IMR-90 (cell line): ENCODE data around the gene CDC42EP1. TPM values are rescaled to one million over a fixed set of nuclear protein-coding genes. Genes with fewer than 3 reads are reported as not detected.
A peak's percentile ranks its signal among the peaks of the same experiment; 100 is the strongest.

Experiments
- ATAC-seq: fragments of 200-7000 bp; cut with Tn5 transposase; 2 replicates; pipeline ENCODE4 v1.9.1; 2020; ENCODE audit warnings: low read depth, mild to moderate bottlenecking, moderate library complexity
- BruUV-seq: library from RNA; stranded (reverse); fragments of 400-500 nt; replicated peaks from 2 replicates; lab custom pipeline; 2021; lab: Mats Ljungman, UMichigan
- CTCF ChIA-PET: fragments of 300-600 bp; formaldehyde crosslinking; extraction: SDS; loops from one replicate; lab custom pipeline; 2021; ENCODE audit warnings: antibody characterized with exemption; lab: Yijun Ruan, JAX
- POLR2A ChIA-PET: fragments of 300-600 bp; sonication (Branson Sonifier 250); formaldehyde crosslinking; loops from one replicate; lab custom pipeline; 2022; ENCODE audit warnings: antibody characterized with exemption; ENCODE audit not compliant: unreplicated experiment; lab: Charles Lee
- DNase-seq: peaks from one replicate; pipeline ENCODE4 v3.0.0; 2013
- H2AFZ ChIP-seq: replicated peaks from 2 replicates; pipeline ENCODE3; 2013; ENCODE audit warnings: low read length, mild to moderate bottlenecking; ENCODE audit not compliant: poor library complexity
- H2AK5ac ChIP-seq: 2 replicates; pipeline ENCODE4 v1.6.1; 2013; ENCODE audit warnings: low read depth, low read length, inconsistent platforms
- H2AK9ac ChIP-seq: replicated peaks from 2 replicates; pipeline ENCODE3; 2013; ENCODE audit warnings: mild to moderate bottlenecking, low read depth, low read length, moderate library complexity; ENCODE audit not compliant: poor library complexity
- H2BK120ac ChIP-seq: 2 replicates; pipeline ENCODE4 v1.6.1; 2013; ENCODE audit warnings: low read depth, low read length, inconsistent platforms
- H2BK15ac ChIP-seq: 3 replicates; pipeline ENCODE4 v1.6.1; 2013; ENCODE audit warnings: low read depth, low read length, inconsistent platforms
- H2BK20ac ChIP-seq: 2 replicates; pipeline ENCODE4 v1.6.1; 2013; ENCODE audit warnings: low read depth, mild to moderate bottlenecking, inconsistent platforms, low read length, moderate library complexity
- H2BK5ac ChIP-seq: 2 replicates; pipeline ENCODE4 v1.6.1; 2013; ENCODE audit warnings: mild to moderate bottlenecking, low read depth, low read length, inconsistent platforms; ENCODE audit not compliant: poor library complexity, severe bottlenecking
- H3K14ac ChIP-seq: replicated peaks from 2 replicates; pipeline ENCODE4 v1.6.1; 2013; ENCODE audit warnings: low read depth, low read length, inconsistent platforms
- H3K18ac ChIP-seq: 2 replicates; pipeline ENCODE4 v1.6.1; 2013; ENCODE audit warnings: low read depth, low read length, control low read depth
- H3K23ac ChIP-seq: 2 replicates; pipeline ENCODE4 v1.6.1; 2013; ENCODE audit warnings: low read depth, low read length, inconsistent platforms
- H3K27ac ChIP-seq: 2 replicates; pipeline ENCODE4 v1.5.1; 2013; ENCODE audit warnings: mild to moderate bottlenecking, control low read depth, low read length; ENCODE audit not compliant: insufficient read depth
- H3K27me3 ChIP-seq: 2 replicates; pipeline ENCODE4 v1.6.1; 2013; ENCODE audit warnings: low read length; ENCODE audit not compliant: control insufficient read depth, insufficient read depth
- H3K36me3 ChIP-seq: 2 replicates; pipeline ENCODE4 v1.6.1; 2013; ENCODE audit warnings: low read length, mixed read lengths; ENCODE audit not compliant: control insufficient read depth, insufficient read depth
- H3K4ac ChIP-seq: 2 replicates; pipeline ENCODE4 v1.6.1; 2013; ENCODE audit warnings: low read depth, low read length, inconsistent platforms
- H3K4me1 ChIP-seq: 2 replicates; pipeline ENCODE4 v1.6.1; 2013; ENCODE audit warnings: low read length, mixed read lengths; ENCODE audit not compliant: control insufficient read depth, insufficient read depth
- H3K4me2 ChIP-seq: 2 replicates; pipeline ENCODE4 v1.6.1; 2013; ENCODE audit warnings: low read depth, mild to moderate bottlenecking, control low read depth, low read length, moderate library complexity
- H3K4me3 ChIP-seq: 2 replicates; pipeline ENCODE4 v1.5.1; 2013; ENCODE audit warnings: low read depth, mild to moderate bottlenecking, control low read depth, low read length, moderate library complexity; ENCODE audit not compliant: insufficient read depth
- H3K56ac ChIP-seq: 2 replicates; pipeline ENCODE4 v1.6.1; 2013; ENCODE audit warnings: low read length, inconsistent platforms; ENCODE audit not compliant: insufficient read depth; ENCODE audit errors: extremely low read depth
- H3K79me1 ChIP-seq, 2 experiments: 2 replicates each; pipeline ENCODE4 v1.6.1; 2013; ENCODE audit warnings: low read length in 2 of 2, inconsistent platforms in 1 of 2, low read depth in 1 of 2
- H3K9ac ChIP-seq: 2 replicates; pipeline ENCODE4 v1.6.1; 2013; ENCODE audit warnings: low read depth, low read length, control low read depth
- H3K9me1 ChIP-seq: 2 replicates; pipeline ENCODE4 v1.6.1; 2013; ENCODE audit warnings: low read length, inconsistent platforms; ENCODE audit not compliant: insufficient read depth
- H3K9me3 ChIP-seq: 2 replicates; pipeline ENCODE4 v1.6.1; 2013; ENCODE audit warnings: low read length; ENCODE audit not compliant: control insufficient read depth, insufficient read depth
- H4K20me1 ChIP-seq: 2 replicates; pipeline ENCODE4 v1.6.1; 2013; ENCODE audit warnings: low read length, inconsistent platforms; ENCODE audit not compliant: insufficient read depth
- H4K5ac ChIP-seq: 2 replicates; pipeline ENCODE4 v1.6.1; 2013; ENCODE audit warnings: mild to moderate bottlenecking, low read depth, low read length, control low read depth
- H4K8ac ChIP-seq, 2 experiments: 2 replicates each; pipeline ENCODE4 v1.6.1; 2013; ENCODE audit warnings: low read depth in 2 of 2, low read length in 2 of 2, control low read depth in 1 of 2, inconsistent platforms in 1 of 2
- H4K91ac ChIP-seq: 2 replicates; pipeline ENCODE4 v1.6.1; 2013; ENCODE audit warnings: low read depth, low read length, inconsistent platforms; ENCODE audit not compliant: insufficient read depth
- CEBPB ChIP-seq: IDR thresholded peaks from 2 replicates; pipeline ENCODE4 v1.6.1; 2012; ENCODE audit warnings: low read depth, low read length, improper control_type of control experiment
- CHD1 ChIP-seq: IDR thresholded peaks from 2 replicates; pipeline ENCODE4 v1.6.1; 2012; ENCODE audit warnings: low read depth, low read length, improper control_type of control experiment
- ELK1 ChIP-seq: fragments of 150-350 bp; IDR thresholded peaks from 2 replicates; pipeline ENCODE4 v1.6.1; 2016; ENCODE audit warnings: low read depth, mild to moderate bottlenecking, low read length, moderate library complexity, borderline replicate concordance
- FOS ChIP-seq: fragments of 150-350 bp; IDR thresholded peaks from 2 replicates; pipeline ENCODE4 v1.6.1; 2016; ENCODE audit warnings: low read depth, low read length
- MAFK ChIP-seq: IDR thresholded peaks from 2 replicates; pipeline ENCODE4 v1.6.1; 2012; ENCODE audit warnings: low read depth, low read length, improper control_type of control experiment
- MAZ ChIP-seq: IDR thresholded peaks from 2 replicates; pipeline ENCODE4 v1.6.1; 2012; ENCODE audit warnings: low read depth, mild to moderate bottlenecking, low read length, improper control_type of control experiment, moderate library complexity, borderline replicate concordance
- NFE2L2 ChIP-seq: fragments of 150-350 bp; IDR thresholded peaks from 2 replicates; pipeline ENCODE4 v1.6.1; 2016; ENCODE audit warnings: low read depth, mild to moderate bottlenecking, low read length
- POLR2A ChIP-seq: IDR thresholded peaks from 2 replicates; pipeline ENCODE4 v1.6.1; 2012; ENCODE audit warnings: mild to moderate bottlenecking, low read depth, low read length
- RAD21 ChIP-seq: IDR thresholded peaks from 2 replicates; pipeline ENCODE4 v1.6.1; 2012; ENCODE audit warnings: low read length, improper control_type of control experiment
- SMC3 ChIP-seq: fragments of 150-350 bp; IDR thresholded peaks from 2 replicates; pipeline ENCODE4 v1.6.1; 2016; ENCODE audit warnings: low read depth, mild to moderate bottlenecking, antibody characterized with exemption, low read length, moderate library complexity
- USF2 ChIP-seq: fragments of 150-350 bp; IDR thresholded peaks from 2 replicates; pipeline ENCODE4 v1.6.1; 2017; ENCODE audit warnings: mild to moderate bottlenecking, antibody characterized with exemption, low read length, low read depth
- WGBS, 2 experiments: methylation state at CpG; one replicate each; pipeline versions ENCODE4 v1.1.5 to v1.1.7; 2013; ENCODE audit warnings: missing lambda C conversion rate in 2 of 2; ENCODE audit not compliant: insufficient read length in 1 of 2; ENCODE audit errors: extremely low coverage in 2 of 2; 5-methylcytosine and 5-hydroxymethylcytosine counted together
- dilution Hi-C: fragments of 300-500 bp; cut with HindIII; formaldehyde crosslinking; loops from one replicate; pipeline ENCODE4 v1.14.3; 2018; ENCODE audit warnings: low sequenced_read_pairs; ENCODE audit not compliant: unreplicated experiment
- in situ Hi-C: fragments of 300-500 bp; cut with MboI; formaldehyde crosslinking; loops from 3 replicates; pipeline ENCODE4 v1.14.3; 2019; ENCODE audit warnings: low sequenced_read_pairs, inconsistent platforms, mixed read lengths
- intact Hi-C: fragments of 100-400 bp; cut with micrococcal nuclease; formaldehyde crosslinking; loops from 2 replicates; pipeline ENCODE4 v1.10.0; 2022
- polyA plus RNA-seq, 3 experiments: library from polyadenylated mRNA; depleted of rRNA; stranded (reverse); fragments of >200 nt; gene quantifications; 2 replicates each; pipeline ENCODE4 v1.2.3, GENCODE V29; 2012; ENCODE audit warnings: low replicate concordance in 1 of 3
- total RNA-seq: library from RNA; depleted of rRNA; stranded (reverse); fragments of >200 nt; gene quantifications from 2 replicates; pipeline ENCODE4 v1.2.3, GENCODE V29; 2012

The CDC42EP1 gene
- total and polyA plus RNA-seq, 2 of the 4 experiments (the other 2 are of a cell fraction): 4.7 to 47.3 TPM

- peaks cover 9% of the 10 kb centered on the region for H3K4me1 ChIP-seq
- intact Hi-C loops: loop anchor here (5.0 kb wide), 1 partner anchor 61 kb away; no protein-coding TSS in a partner anchor
- H3K4me2 ChIP-seq: peak overlapping the region; percentile 74
- H3K18ac ChIP-seq: peak overlapping the region; percentile 40
- H3K79me1 ChIP-seq: peaks cover 22 to 38% of the 10 kb centered on the region in 2 experiments
- H3K9ac ChIP-seq: peak overlapping the region; percentile 77
- H3K36me3 ChIP-seq: no peaks in the 10 kb centered on the region
- ChIA-PET CTCF (interaction anchor here (0.6 to 2.6 kb wide), 3 partner anchors 16 to 62 kb away, joined by 3 to 18 read pairs (median 6); no protein-coding TSS in a partner anchor), POLR2A (interaction anchor here (0.7 to 1.0 kb wide), 4 partner anchors 26 to 69 kb away, joined by 3 to 6 read pairs (median 3); no protein-coding TSS in a partner anchor)
- peak overlapping the region; percentile 57 for H4K5ac ChIP-seq
- BruUV-seq: no TSS peak
- peak overlapping the region; percentile 95; the same call in 1 of the 2 replicates for H2BK120ac ChIP-seq
- H2AK9ac ChIP-seq: peak overlapping the region; percentile 99
- peak overlapping the region; percentile 59 for H4K91ac ChIP-seq
- peak overlapping the region; percentile 92 for H2BK5ac ChIP-seq
- H2AK5ac ChIP-seq: peak overlapping the region; percentile 79
- H3K27me3 ChIP-seq: peaks cover 7% of the 10 kb centered on the region
- peak overlapping the region; percentile 75 to 97 for H4K8ac ChIP-seq
- peaks cover 3% of the 10 kb centered on the region for H3K9me1 ChIP-seq
- H4K20me1 ChIP-seq: 0 out of 2 replicates have a peak, but pooled peaks cover 3% of the 10 kb centered on the region
- H3K9me3 ChIP-seq: no peaks in the 10 kb centered on the region
- peak overlapping the region; percentile 56 for H3K4me3 ChIP-seq
- H3K4ac ChIP-seq: peak overlapping the region; percentile 95
- peak overlapping the region; percentile 7; the same call in 1 of the 2 replicates for H2BK20ac ChIP-seq
- whole genome bisulfite sequencing, 2 experiments: 0% methylated on average over 7 of the region's 17 CpGs; no CpG with 5 or more reads in 1 of the 2 experiments
- peak overlapping the region; percentile 99 for H2AFZ ChIP-seq
- 0 out of 3 replicates have a peak overlapping the region, but pooled peaks have one; percentile 20 for H2BK15ac ChIP-seq
- ATAC-seq: no peak; the same call in 1 of the 2 replicates
- no peak for DNase-seq
- H3K14ac ChIP-seq: peak overlapping the region; percentile 80
- dilution Hi-C loops: no loop called here
- in situ Hi-C loops: no loop called here
- H3K23ac ChIP-seq: peak overlapping the region; percentile 68; the same call in 1 of the 2 replicates
- no peak for TF ChIP-seq POLR2A
- TF ChIP-seq SMC3: no peak
- no peak for TF ChIP-seq CEBPB
- no peak; the same call in 1 of the 2 replicates for TF ChIP-seq MAZ
- TF ChIP-seq ELK1: no peak
- no peak for TF ChIP-seq RAD21
- no peak for TF ChIP-seq USF2
- TF ChIP-seq NFE2L2: no peak
- no peak for TF ChIP-seq FOS
- TF ChIP-seq MAFK: no peak
- no peak for TF ChIP-seq CHD1
- H3K27ac ChIP-seq: peak overlapping the region; percentile 96
- peak overlapping the region; percentile 82 for H3K56ac ChIP-seq
These were observed 47.7 kb downstream of the CDC42EP1 start for GRCh38 chr22:37607935-37608476.
